ENCODE measurements around the gene HDHD5. TPM values are rescaled to one million over a fixed set of nuclear protein-coding genes. Genes with fewer than 3 reads are reported as not detected.

HDHD5 gene
- total and polyA plus RNA-seq, 2 of the 13 experiments (the other 11 are each of a cell fraction or from before 2014, with no cell fraction given): not detected

DNA sequence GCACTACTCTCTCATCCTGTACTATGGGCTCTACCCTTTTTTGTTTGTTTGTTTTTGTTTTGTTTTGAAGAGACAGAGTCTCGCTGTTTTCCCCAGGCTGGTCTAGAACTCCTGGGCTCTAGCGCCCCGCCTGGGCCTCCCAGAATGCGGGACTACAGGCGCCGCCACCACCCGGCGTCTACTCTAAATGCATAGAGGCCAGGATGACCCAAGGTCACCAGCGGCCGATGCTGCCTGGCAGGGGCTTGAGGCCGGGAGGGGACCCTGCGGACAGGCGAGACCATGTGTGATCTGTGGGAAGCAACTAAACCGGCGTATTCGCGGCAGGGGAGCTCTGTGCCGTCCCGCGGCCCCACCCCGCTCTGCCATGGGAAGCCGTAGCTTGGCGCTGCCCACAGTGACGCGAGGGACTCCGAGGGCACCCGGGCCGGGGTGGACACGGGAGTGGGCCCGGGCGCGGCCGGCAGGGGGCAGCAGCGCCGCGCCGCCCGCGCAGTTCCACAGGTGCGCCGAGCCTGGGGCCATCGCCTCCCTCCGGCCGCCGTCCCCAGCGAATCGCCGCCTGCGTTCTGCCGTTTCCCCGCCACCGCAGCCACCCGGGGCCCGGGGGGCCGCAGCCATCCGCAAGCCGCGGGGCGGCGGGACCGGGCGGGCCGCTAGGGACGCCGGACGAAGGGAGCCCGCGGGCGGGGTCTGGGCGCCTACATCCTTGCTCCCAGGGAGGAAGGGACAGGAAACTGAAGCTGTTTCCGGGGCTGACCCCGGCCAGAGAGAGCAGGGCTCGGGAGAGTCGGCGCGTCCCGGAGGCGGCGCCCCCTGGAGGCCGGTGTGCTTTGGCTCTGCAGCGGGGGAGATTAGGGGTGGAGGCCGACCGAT is 12.3 kb upstream of the HDHD5 start (continued):
- TF ChIP-seq, protein P1, sequence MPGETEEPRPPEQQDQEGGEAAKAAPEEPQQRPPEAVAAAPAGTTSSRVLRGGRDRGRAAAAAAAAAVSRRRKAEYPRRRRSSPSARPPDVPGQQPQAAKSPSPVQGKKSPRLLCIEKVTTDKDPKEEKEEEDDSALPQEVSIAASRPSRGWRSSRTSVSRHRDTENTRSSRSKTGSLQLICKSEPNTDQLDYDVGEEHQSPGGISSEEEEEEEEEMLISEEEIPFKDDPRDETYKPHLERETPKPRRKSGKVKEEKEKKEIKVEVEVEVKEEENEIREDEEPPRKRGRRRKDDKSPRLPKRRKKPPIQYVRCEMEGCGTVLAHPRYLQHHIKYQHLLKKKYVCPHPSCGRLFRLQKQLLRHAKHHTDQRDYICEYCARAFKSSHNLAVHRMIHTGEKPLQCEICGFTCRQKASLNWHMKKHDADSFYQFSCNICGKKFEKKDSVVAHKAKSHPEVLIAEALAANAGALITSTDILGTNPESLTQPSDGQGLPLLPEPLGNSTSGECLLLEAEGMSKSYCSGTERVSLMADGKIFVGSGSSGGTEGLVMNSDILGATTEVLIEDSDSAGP (CRISPR knock-in tag; IDR thresholded peaks at IDR 0.05; ENCODE audit: borderline replicate concordance): peak; percentile 53; the same call in 1 of the 2 replicates
- TF ChIP-seq TBX2 (CRISPR knock-in tag; IDR thresholded peaks at IDR 0.05; ENCODE audit: borderline replicate concordance): no peak
- TF ChIP-seq, protein P2, sequence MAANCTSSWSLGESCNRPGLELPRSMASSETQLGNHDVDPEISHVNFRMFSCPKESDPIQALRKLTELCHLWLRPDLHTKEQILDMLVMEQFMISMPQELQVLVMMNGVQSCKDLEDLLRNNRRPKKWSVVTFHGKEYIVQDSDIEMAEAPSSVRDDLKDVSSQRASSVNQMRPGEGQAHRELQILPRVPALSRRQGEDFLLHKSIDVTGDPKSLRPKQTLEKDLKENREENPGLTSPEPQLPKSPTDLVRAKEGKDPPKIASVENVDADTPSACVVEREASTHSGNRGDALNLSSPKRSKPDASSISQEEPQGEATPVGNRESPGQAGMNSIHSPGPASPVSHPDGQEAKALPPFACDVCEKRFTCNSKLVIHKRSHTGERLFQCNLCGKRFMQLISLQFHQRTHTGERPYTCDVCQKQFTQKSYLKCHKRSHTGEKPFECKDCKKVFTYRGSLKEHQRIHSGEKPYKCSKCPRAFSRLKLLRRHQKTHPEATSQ (CRISPR knock-in tag; IDR thresholded peaks at IDR 0.05; ENCODE audit: borderline replicate concordance): no peak
- TF ChIP-seq ZNF431 (CRISPR knock-in tag; IDR thresholded peaks at IDR 0.05; ENCODE audit: borderline replicate concordance, low read depth): 0 out of 2 replicates have a peak, but pooled peaks have one; percentile 60
- TF ChIP-seq, protein P3, sequence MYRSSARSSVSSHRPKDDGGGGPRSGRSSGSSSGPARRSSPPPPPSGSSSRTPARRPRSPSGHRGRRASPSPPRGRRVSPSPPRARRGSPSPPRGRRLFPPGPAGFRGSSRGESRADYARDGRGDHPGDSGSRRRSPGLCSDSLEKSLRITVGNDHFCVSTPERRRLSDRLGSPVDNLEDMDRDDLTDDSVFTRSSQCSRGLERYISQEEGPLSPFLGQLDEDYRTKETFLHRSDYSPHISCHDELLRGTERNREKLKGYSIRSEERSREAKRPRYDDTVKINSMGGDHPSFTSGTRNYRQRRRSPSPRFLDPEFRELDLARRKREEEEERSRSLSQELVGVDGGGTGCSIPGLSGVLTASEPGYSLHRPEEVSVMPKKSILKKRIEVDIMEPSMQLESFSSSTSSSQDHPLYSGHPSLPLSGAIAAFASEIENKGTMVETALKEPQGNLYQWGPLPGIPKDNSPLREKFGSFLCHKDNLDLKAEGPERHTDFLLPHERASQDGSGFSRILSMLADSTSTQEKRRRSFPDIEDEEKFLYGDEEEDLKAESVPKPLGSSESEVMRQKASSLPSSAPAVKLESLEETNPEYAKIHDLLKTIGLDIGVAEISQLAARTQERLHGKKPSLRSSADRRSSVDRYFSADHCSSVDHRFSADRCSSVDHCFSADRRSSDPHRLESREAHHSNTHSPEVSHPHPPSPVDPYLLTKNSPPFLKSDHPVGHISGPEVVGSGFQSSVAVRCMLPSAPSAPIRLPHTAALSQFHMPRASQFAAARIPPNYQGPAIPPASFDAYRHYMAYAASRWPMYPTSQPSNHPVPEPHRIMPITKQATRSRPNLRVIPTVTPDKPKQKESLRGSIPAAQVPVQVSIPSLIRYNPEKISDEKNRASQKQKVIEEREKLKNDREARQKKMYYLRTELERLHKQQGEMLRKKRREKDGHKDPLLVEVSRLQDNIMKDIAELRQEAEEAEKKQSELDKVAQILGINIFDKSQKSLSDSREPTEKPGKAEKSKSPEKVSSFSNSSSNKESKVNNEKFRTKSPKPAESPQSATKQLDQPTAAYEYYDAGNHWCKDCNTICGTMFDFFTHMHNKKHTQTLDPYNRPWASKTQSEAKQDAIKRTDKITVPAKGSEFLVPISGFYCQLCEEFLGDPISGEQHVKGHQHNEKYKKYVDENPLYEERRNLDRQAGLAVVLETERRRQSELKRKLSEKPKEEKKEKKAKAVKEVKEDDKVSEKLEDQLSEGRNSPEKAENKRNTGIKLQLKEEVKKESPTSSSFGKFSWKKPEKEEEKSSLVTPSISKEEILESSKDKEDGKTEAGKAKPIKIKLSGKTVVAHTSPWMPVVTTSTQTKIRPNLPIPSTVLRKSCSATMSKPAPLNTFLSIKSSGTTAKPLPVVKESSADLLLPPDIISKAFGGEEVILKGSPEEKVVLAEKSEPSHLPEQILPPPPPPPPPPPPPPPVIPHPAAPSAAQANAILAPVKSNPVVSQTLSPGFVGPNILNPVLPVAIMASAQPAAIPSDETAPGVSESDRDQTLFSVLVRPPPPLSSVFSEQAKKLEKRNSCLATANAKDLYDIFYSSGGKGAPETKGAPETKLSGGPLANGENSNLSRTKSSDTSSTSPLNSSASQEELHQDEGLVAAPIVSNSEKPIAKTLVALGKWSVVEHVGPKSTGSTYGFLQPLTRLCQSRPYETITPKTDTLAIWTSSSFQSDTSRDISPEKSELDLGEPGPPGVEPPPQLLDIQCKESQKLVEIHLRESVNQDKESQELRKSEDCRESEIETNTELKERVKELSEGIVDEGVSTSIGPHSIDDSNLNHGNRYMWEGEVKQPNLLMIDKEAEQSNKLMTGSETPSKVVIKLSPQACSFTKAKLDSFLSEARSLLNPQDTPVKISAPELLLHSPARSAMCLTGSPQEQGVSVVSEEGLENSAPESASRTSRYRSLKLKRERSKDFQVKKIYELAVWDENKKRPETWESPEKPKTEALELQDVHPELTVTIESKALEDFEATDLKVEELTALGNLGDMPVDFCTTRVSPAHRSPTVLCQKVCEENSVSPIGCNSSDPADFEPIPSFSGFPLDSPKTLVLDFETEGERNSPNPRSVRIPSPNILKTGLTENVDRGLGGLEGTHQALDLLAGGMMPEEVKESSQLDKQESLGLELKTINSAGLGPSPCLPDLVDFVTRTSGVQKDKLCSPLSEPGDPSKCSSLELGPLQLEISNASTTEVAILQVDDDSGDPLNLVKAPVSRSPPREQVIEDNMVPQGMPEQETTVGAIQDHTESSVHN (CRISPR knock-in tag; IDR thresholded peaks at IDR 0.05): no peak
- TF ChIP-seq, protein P4, sequence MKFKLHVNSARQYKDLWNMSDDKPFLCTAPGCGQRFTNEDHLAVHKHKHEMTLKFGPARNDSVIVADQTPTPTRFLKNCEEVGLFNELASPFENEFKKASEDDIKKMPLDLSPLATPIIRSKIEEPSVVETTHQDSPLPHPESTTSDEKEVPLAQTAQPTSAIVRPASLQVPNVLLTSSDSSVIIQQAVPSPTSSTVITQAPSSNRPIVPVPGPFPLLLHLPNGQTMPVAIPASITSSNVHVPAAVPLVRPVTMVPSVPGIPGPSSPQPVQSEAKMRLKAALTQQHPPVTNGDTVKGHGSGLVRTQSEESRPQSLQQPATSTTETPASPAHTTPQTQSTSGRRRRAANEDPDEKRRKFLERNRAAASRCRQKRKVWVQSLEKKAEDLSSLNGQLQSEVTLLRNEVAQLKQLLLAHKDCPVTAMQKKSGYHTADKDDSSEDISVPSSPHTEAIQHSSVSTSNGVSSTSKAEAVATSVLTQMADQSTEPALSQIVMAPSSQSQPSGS (CRISPR knock-in tag; IDR thresholded peaks at IDR 0.05): no peak
- TF ChIP-seq SCMH1 (CRISPR knock-in tag; IDR thresholded peaks at IDR 0.05; ENCODE audit: borderline replicate concordance): no peak
- no peak for TF ChIP-seq YEATS4 (CRISPR knock-in tag; IDR thresholded peaks at IDR 0.05; ENCODE audit: borderline replicate concordance)
- TF ChIP-seq ZNF496 (CRISPR knock-in tag; IDR thresholded peaks at IDR 0.05; ENCODE audit: insufficient replicate concordance): no peak
- no peak for TF ChIP-seq PTBP1 (IDR thresholded peaks at IDR 0.05; ENCODE audit: low read depth, low read length, poor library complexity, severe bottlenecking)
- no peak for TF ChIP-seq PAX8 (CRISPR knock-in tag; IDR thresholded peaks at IDR 0.05; ENCODE audit: borderline replicate concordance)
- no peak for TF ChIP-seq MTF1 (CRISPR knock-in tag; IDR thresholded peaks at IDR 0.05)
- no peak for TF ChIP-seq ZNF264 (CRISPR knock-in tag; IDR thresholded peaks at IDR 0.05)
- no peak for TF ChIP-seq RCOR2 (CRISPR knock-in tag; IDR thresholded peaks at IDR 0.05)
- TF ChIP-seq KLF9 (CRISPR knock-in tag; IDR thresholded peaks at IDR 0.05; ENCODE audit: low read depth): no peak

All from HepG2 (cell line).